GM23248 (cell line): ENCODE data around the gene CEP41.

Source experiments
- EZH2 ChIP-seq: fragments of 200-600 bp; sonication (generic); IDR thresholded peaks from 2 replicates; pipeline ENCODE4 v1.6.1; 2018; ENCODE audit warnings: antibody characterized with exemption, mild to moderate bottlenecking; ENCODE audit not compliant: insufficient read depth, poor library complexity, severe bottlenecking
- EZH2phosphoT487 ChIP-seq: fragments of 200-600 bp; sonication (generic); IDR thresholded peaks from 2 replicates; pipeline ENCODE4 v1.6.1; 2018; ENCODE audit warnings: antibody characterized with exemption, moderate library complexity, mild to moderate bottlenecking, low read depth; ENCODE audit not compliant: insufficient read depth

GRCh38 chr7:130421684-130422083 lies 19.1 kb downstream of the CEP41 start:
- TF ChIP-seq EZH2phosphoT487, result no peak
- no peak for TF ChIP-seq EZH2
